H9 (cell line): Measurements from ENCODE around the gene TNC. TPM values are rescaled to one million over a fixed set of nuclear protein-coding genes. Genes with fewer than 3 reads are reported as not detected.

Experiments
- DNase-seq: peaks from one replicate; pipeline ENCODE4 v3.0.0-alpha.2; 2017
- H2AFZ ChIP-seq: one replicate; pipeline ENCODE4 v1.6.1; 2013; ENCODE audit warnings: mild to moderate bottlenecking, low read length, control low read depth, moderate library complexity
- H2AK5ac ChIP-seq: 2 replicates; pipeline ENCODE4 v1.6.1; 2013; ENCODE audit warnings: low read length, control low read depth, mixed read lengths; ENCODE audit not compliant: insufficient read length
- H2BK120ac ChIP-seq: one replicate; pipeline ENCODE4 v1.6.1; 2013; ENCODE audit warnings: low read depth, mild to moderate bottlenecking, low read length, control low read depth, inconsistent platforms; ENCODE audit not compliant: poor library complexity, severe bottlenecking
- H2BK12ac ChIP-seq: 2 replicates; pipeline ENCODE4 v1.6.1; 2013; ENCODE audit warnings: low read length, control low read depth, mixed read lengths, low read depth; ENCODE audit not compliant: insufficient read length
- H2BK15ac ChIP-seq: 2 replicates; pipeline ENCODE4 v1.6.1; 2013; ENCODE audit warnings: low read depth, low read length, control low read depth
- H2BK20ac ChIP-seq: one replicate; pipeline ENCODE4 v1.6.1; 2013; ENCODE audit warnings: low read depth, mild to moderate bottlenecking, low read length, control low read depth, inconsistent platforms; ENCODE audit not compliant: poor library complexity, severe bottlenecking
- H2BK5ac ChIP-seq: 2 replicates; pipeline ENCODE4 v1.6.1; 2013; ENCODE audit warnings: low read length, control low read depth, mixed read lengths; ENCODE audit not compliant: insufficient read length
- H3K14ac ChIP-seq: 2 replicates; pipeline ENCODE4 v1.6.1; 2013; ENCODE audit warnings: low read length, control low read depth; ENCODE audit not compliant: insufficient read depth
- H3K18ac ChIP-seq: 2 replicates; pipeline ENCODE4 v1.6.1; 2013; ENCODE audit warnings: low read depth, mild to moderate bottlenecking, mixed read lengths, low read length, control low read depth; ENCODE audit not compliant: insufficient read length
- H3K23ac ChIP-seq: 2 replicates; pipeline ENCODE4 v1.6.1; 2013; ENCODE audit warnings: low read length, control low read depth, mixed read lengths, low read depth; ENCODE audit not compliant: insufficient read length
- H3K23me2 ChIP-seq: 2 replicates; pipeline ENCODE4 v1.6.1; 2013; ENCODE audit warnings: low read depth, mild to moderate bottlenecking, mixed read lengths, low read length, control low read depth; ENCODE audit not compliant: insufficient read length, poor library complexity, severe bottlenecking
- H3K27ac ChIP-seq: 2 replicates; pipeline ENCODE4 v1.5.1; 2013; ENCODE audit warnings: low read length, control low read depth, mixed read lengths, low read depth; ENCODE audit not compliant: insufficient read length
- H3K27me3 ChIP-seq: 2 replicates; pipeline ENCODE4 v1.6.1; 2013; ENCODE audit warnings: low read length, control low read depth, inconsistent platforms; ENCODE audit not compliant: insufficient read depth
- H3K4ac ChIP-seq: 2 replicates; pipeline ENCODE4 v1.6.1; 2013; ENCODE audit warnings: low read depth, mild to moderate bottlenecking, control low read depth, inconsistent platforms, low read length, moderate library complexity
- H3K4me1 ChIP-seq: 2 replicates; pipeline ENCODE4 v1.6.1; 2013; ENCODE audit warnings: low read length, control low read depth, inconsistent platforms; ENCODE audit not compliant: insufficient read depth
- H3K4me2 ChIP-seq: 2 replicates; pipeline ENCODE4 v1.6.1; 2013; ENCODE audit warnings: low read length, control low read depth, mixed read lengths; ENCODE audit not compliant: insufficient read length, insufficient read depth
- H3K56ac ChIP-seq: 2 replicates; pipeline ENCODE4 v1.6.1; 2013; ENCODE audit warnings: low read depth, mild to moderate bottlenecking, mixed read lengths, low read length, control low read depth; ENCODE audit not compliant: insufficient read length
- H3K79me1 ChIP-seq: 2 replicates; pipeline ENCODE4 v1.6.1; 2013; ENCODE audit warnings: low read depth, mild to moderate bottlenecking, moderate library complexity, low read length, control low read depth, inconsistent platforms; ENCODE audit not compliant: insufficient read depth, poor library complexity, severe bottlenecking
- H3K79me2 ChIP-seq: 2 replicates; pipeline ENCODE4 v1.6.1; 2013; ENCODE audit warnings: low read length, control low read depth, inconsistent platforms; ENCODE audit not compliant: insufficient read depth
- H3K9ac ChIP-seq: 2 replicates; pipeline ENCODE4 v1.6.1; 2013; ENCODE audit warnings: low read length, control low read depth, mixed read lengths; ENCODE audit not compliant: insufficient read length; ENCODE audit errors: extremely low read depth
- H3K9me3 ChIP-seq: one replicate; pipeline ENCODE4 v1.6.1; 2013; ENCODE audit warnings: low read depth, low read length, inconsistent platforms; ENCODE audit not compliant: control insufficient read depth
- H3T11ph ChIP-seq: one replicate; pipeline ENCODE4 v1.6.1; 2013; ENCODE audit warnings: mild to moderate bottlenecking, low read length, control low read depth, inconsistent platforms
- H4K20me1 ChIP-seq: one replicate; pipeline ENCODE4 v1.6.1; 2013; ENCODE audit not compliant: control insufficient read depth, insufficient read length, insufficient read depth
- H4K5ac ChIP-seq: 2 replicates; pipeline ENCODE4 v1.6.1; 2013; ENCODE audit warnings: low read depth, mild to moderate bottlenecking, mixed read lengths, low read length, control low read depth; ENCODE audit not compliant: insufficient read length
- H4K8ac ChIP-seq: replicated peaks from 2 replicates; pipeline ENCODE4 v1.6.1; 2013; ENCODE audit warnings: low read length, control low read depth, mixed read lengths, low read depth; ENCODE audit not compliant: insufficient read length
- H4K91ac ChIP-seq: 2 replicates; pipeline ENCODE4 v1.6.1; 2013; ENCODE audit warnings: low read depth, mild to moderate bottlenecking, moderate library complexity, mixed read lengths, low read length, control low read depth; ENCODE audit not compliant: insufficient read length
- H3K27ac Mint-ChIP-seq, 3 experiments: 2 replicates in 2 of 3; 3 replicates in 1 of 3; pipeline ENCODE4 v1.8.0; 2020 to 2021; ENCODE audit warnings: mixed read lengths in 3 of 3, mild to moderate bottlenecking in 1 of 3, moderate library complexity in 1 of 3
- H3K27me3 Mint-ChIP-seq: 2 replicates; pipeline ENCODE4 v1.8.0; 2021; ENCODE audit warnings: low read depth, mild to moderate bottlenecking, moderate library complexity, mixed read lengths
- H3K36me3 Mint-ChIP-seq, 3 experiments: 2 replicates in 2 of 3; 3 replicates in 1 of 3; pipeline ENCODE4 v1.8.0; 2020 to 2021; ENCODE audit warnings: low read depth in 3 of 3, mixed read lengths in 3 of 3; ENCODE audit not compliant: insufficient read depth in 1 of 3
- H3K4me1 Mint-ChIP-seq, 2 experiments: 2 replicates each; pipeline ENCODE4 v1.8.0; 2020; ENCODE audit warnings: mixed read lengths in 2 of 2
- H3K4me3 Mint-ChIP-seq, 2 experiments: 2 replicates in 1 of 2; 3 replicates in 1 of 2; pipeline ENCODE4 v1.8.0; 2020 to 2021; ENCODE audit warnings: mild to moderate bottlenecking in 2 of 2, mixed read lengths in 2 of 2, moderate library complexity in 1 of 2
- H3K9me3 Mint-ChIP-seq, 2 experiments: 2 replicates in 1 of 2; 3 replicates in 1 of 2; pipeline ENCODE4 v1.8.0; 2020; ENCODE audit warnings: mild to moderate bottlenecking in 2 of 2, mixed read lengths in 2 of 2, moderate library complexity in 1 of 2
- CTCF ChIP-seq: fragments of 200-600 bp; sonication (generic); conservative IDR thresholded peaks from 3 replicates; pipeline ENCODE4 v1.8.0; 2021; ENCODE audit warnings: antibody characterized with exemption, mild to moderate bottlenecking
- WGBS: extraction: QIAGEN DNeasy Blood & Tissue Kit; methylation state at CpG from one replicate; pipeline ENCODE4 v1.1.7; 2013; ENCODE audit warnings: missing lambda C conversion rate, low lambda C conversion rate, mixed read lengths; ENCODE audit not compliant: insufficient read length; ENCODE audit errors: extremely low coverage; 5-methylcytosine and 5-hydroxymethylcytosine counted together
- total RNA-seq: library from RNA; stranded (reverse); gene quantifications from 2 replicates; pipeline ENCODE4 v1.2.1, GENCODE V29; 2021

TNC gene
- total RNA-seq, 1 experiment from 2014 or later: 0.63 TPM

- Histone ChIP-seq H2AFZ (no peak overlapping the region), H4K5ac (no peak overlapping the region), H4K91ac (no peak overlapping the region), H2BK12ac (no peak overlapping the region), H2AK5ac (no peak overlapping the region), H2BK5ac (no peak overlapping the region), H4K20me1 (no peaks in the 10 kb centered on the region), H2BK15ac (no peak overlapping the region), H3T11ph (no peak overlapping the region), H3K79me1 (no peaks in the 10 kb centered on the region), H3K14ac (no peak overlapping the region), H3K4me1 (no peaks in the 10 kb centered on the region), H3K23me2 (no peaks in the 10 kb centered on the region), H3K56ac (no peak overlapping the region), H2BK120ac (no peak overlapping the region), H3K27me3 (no peaks in the 10 kb centered on the region), H3K27ac (no peak overlapping the region), H3K9ac (no peak overlapping the region), H3K4me2 (no peak overlapping the region), H3K18ac (no peak overlapping the region), H4K8ac (no peak overlapping the region), H3K4ac (no peak overlapping the region), H2BK20ac (no peak overlapping the region), H3K79me2 (no peaks in the 10 kb centered on the region), H3K9me3 (peaks cover 9% of the 10 kb centered on the region), H3K23ac (no peak overlapping the region)
- Mint-ChIP-seq H3K9me3 (peaks cover 0 to 1% of the 10 kb centered on the region in 2 experiments; a peak in 1 of 5 replicates), H3K27me3 (peaks cover 14% of the 10 kb centered on the region), H3K4me3 (no peak overlapping the region), H3K27ac (no peak overlapping the region), H3K36me3 (peaks cover 0 to 2% (median 0%) of the 10 kb centered on the region in 3 experiments; a peak in 1 of 7 replicates), H3K4me1 (no peaks in the 10 kb centered on the region)
- no peak for TF ChIP-seq CTCF
- no peak for DNase-seq
- no CpG with 5 or more reads among the region's 3 CpGs for whole genome bisulfite sequencing
Observed at GRCh38 chr9:115152281-115152820, 34.4 kb upstream of the TNC start.
